Breast epithelium (tissue), 4 donors: ENCODE data around the gene P2RY6. TPM values are rescaled to one million over a fixed set of nuclear protein-coding genes. Genes with fewer than 3 reads are reported as not detected.

Experiments used
- DNase-seq, 2 donors: peaks; one replicate each; pipeline ENCODE4 v3.0.0-alpha.2; 2019; ENCODE audit warnings: low spot score in 2 of 2
- H3K27ac ChIP-seq, 2 donors: fragments of 200-600 bp; sonication (generic) in 1 of 2; one replicate each; pipeline ENCODE4 v1.5.1; 2016 to 2019; ENCODE audit warnings: mild to moderate bottlenecking in 1 of 2
- H3K27me3 ChIP-seq, 2 donors: fragments of 200-600 bp; sonication (generic) in 1 of 2; one replicate each; pipeline versions ENCODE4 v1.5.1 to v1.6.0; 2017 to 2019; ENCODE audit warnings: control low read depth in 1 of 2, mild to moderate bottlenecking in 1 of 2
- H3K36me3 ChIP-seq: fragments of 200-600 bp; one replicate; pipeline ENCODE4 v1.5.1; 2019
- H3K4me1 ChIP-seq, 2 donors: fragments of 200-600 bp; sonication (generic); one replicate each; pipeline ENCODE4 v1.5.1; 2016 to 2019; ENCODE audit warnings: control low read depth in 1 of 2
- H3K4me3 ChIP-seq, 3 donors: fragments of 200-600 bp; sonication (generic); 1 replicate in 2 of 3; 2 replicates in 1 of 3; pipeline ENCODE4 v1.5.1; 2016 to 2019; ENCODE audit warnings: mild to moderate bottlenecking in 3 of 3, moderate library complexity in 2 of 3
- H3K9me3 ChIP-seq, 2 donors: fragments of 200-600 bp; sonication (generic) in 1 of 2; one replicate each; pipeline ENCODE4 v1.5.1; 2016 to 2019; ENCODE audit warnings: control low read depth in 1 of 2
- CTCF ChIP-seq, 3 donors: fragments of 450-650 bp; IDR thresholded peaks; one replicate each; pipeline ENCODE4 v1.5.1; 2016 to 2017; ENCODE audit warnings: antibody characterized with exemption in 3 of 3, mild to moderate bottlenecking in 3 of 3, moderate library complexity in 3 of 3
- POLR2A ChIP-seq: fragments of 450-650 bp; IDR thresholded peaks from one replicate; pipeline ENCODE4 v1.6.1; 2016; ENCODE audit warnings: antibody characterized with exemption, mild to moderate bottlenecking, moderate library complexity
- POLR2AphosphoS5 ChIP-seq, 3 donors: sonication (generic); formaldehyde crosslinking; IDR thresholded peaks; one replicate each; pipeline ENCODE4 v1.6.1; 2017; ENCODE audit warnings: antibody characterized with exemption in 3 of 3
- intact Hi-C: fragments of 100-400 bp; cut with DNase I; formaldehyde crosslinking; loops from one replicate; pipeline ENCODE4 v1.15.1; 2023; ENCODE audit warnings: low total_unique reads
- total RNA-seq, 3 donors: library from RNA; depleted of rRNA; stranded (reverse); fragments of >200 nt; gene quantifications; one replicate each; pipeline ENCODE4 v1.1.0, GENCODE V29; 2016

Gene P2RY6
- total RNA-seq, 3 donors from 2014 or later, result 1.6 to 3.4 (median 1.9) TPM

GRCh38 chr11:73234471-73235181 is 37.5 kb upstream of the P2RY6 start:
- Histone ChIP-seq H3K27ac (no peak overlapping the region), H3K9me3 (no peaks in the 10 kb centered on the region), H3K4me3 (no peak overlapping the region), H3K4me1 (no peaks in the 10 kb centered on the region), H3K27me3 (no peaks in the 10 kb centered on the region), H3K36me3 (no peaks in the 10 kb centered on the region)
- no peak for DNase-seq
- TF ChIP-seq CTCF (IDR thresholded peaks at IDR 0.05) (no peak), POLR2A (no peak), POLR2AphosphoS5 (IDR thresholded peaks at IDR 0.05) (no peak)
- intact Hi-C loops, result no loop called here

- Histone ChIP-seq H3K27me3 (no peaks in the 10 kb centered on the region), H3K36me3 (no peaks in the 10 kb centered on the region), H3K27ac (no peak overlapping the region), H3K4me1 (no peaks in the 10 kb centered on the region), H3K9me3 (no peaks in the 10 kb centered on the region), H3K4me3 (no peak overlapping the region)
- intact Hi-C loops, result no loop called here
- TF ChIP-seq POLR2AphosphoS5 (IDR thresholded peaks at IDR 0.05) (no peak), CTCF (IDR thresholded peaks at IDR 0.05) (no peak), POLR2A (no peak)
- DNase-seq, result no peak
These were observed 36.8 kb upstream of the P2RY6 start for GRCh38 chr11:73235236-73235786.

- no peaks in the 10 kb centered on the region for H3K27me3 ChIP-seq
- intact Hi-C loops, result no loop called here
- no peak for DNase-seq
- H3K9me3 ChIP-seq, result no peaks in the 10 kb centered on the region
- no peak overlapping the region for H3K27ac ChIP-seq
- H3K4me3 ChIP-seq, result no peak overlapping the region
- TF ChIP-seq POLR2AphosphoS5 (IDR thresholded peaks at IDR 0.05), result no peak
- TF ChIP-seq CTCF (IDR thresholded peaks at IDR 0.05), result no peak
- no peak for TF ChIP-seq POLR2A
- H3K36me3 ChIP-seq, result no peaks in the 10 kb centered on the region
- H3K4me1 ChIP-seq, result no peaks in the 10 kb centered on the region
These were observed 35.9 kb upstream of the P2RY6 start for GRCh38 chr11:73236205-73236765.

GRCh38 chr11:73236854-73237253 is 35.3 kb upstream of the P2RY6 start:
- Histone ChIP-seq H3K27ac (no peak overlapping the region), H3K4me1 (no peaks in the 10 kb centered on the region), H3K36me3 (no peaks in the 10 kb centered on the region), H3K27me3 (no peaks in the 10 kb centered on the region), H3K4me3 (no peak overlapping the region), H3K9me3 (no peaks in the 10 kb centered on the region)
- DNase-seq, result no peak
- TF ChIP-seq POLR2AphosphoS5 (IDR thresholded peaks at IDR 0.05) (no peak), CTCF (IDR thresholded peaks at IDR 0.05) (peak in 2 of 3 donors; percentile 30 to 41)
- intact Hi-C loops, result no loop called here

GRCh38 chr11:73237471-73238290 is 34.5 kb upstream of the P2RY6 start:
- intact Hi-C loops, result no loop called here

More at GRCh38 chr11:73237471-73238290, 34.5 kb upstream of the P2RY6 start:
- no peaks in the 10 kb centered on the region for H3K27me3 ChIP-seq
- no peak overlapping the region for H3K4me3 ChIP-seq
- H3K4me1 ChIP-seq, result no peaks in the 10 kb centered on the region
- TF ChIP-seq POLR2A, result no peak
- TF ChIP-seq POLR2AphosphoS5 (IDR thresholded peaks at IDR 0.05), result peak in 1 of 3 donors; percentile 42
- TF ChIP-seq CTCF (IDR thresholded peaks at IDR 0.05), result no peak
- DNase-seq, result no peak
- H3K36me3 ChIP-seq, result no peaks in the 10 kb centered on the region
- H3K27ac ChIP-seq, result no peak overlapping the region
- H3K9me3 ChIP-seq, result no peaks in the 10 kb centered on the region
